ENCODE results near the gene ARHGEF12. TPM values are rescaled to one million over a fixed set of nuclear protein-coding genes. Genes with fewer than 3 reads are reported as not detected.

The ARHGEF12 gene
- total RNA-seq, 4 donors from 2014 or later: 52.9 to 77.3 (median 61.4) TPM

- H3K4me1 ChIP-seq: peaks cover 49 to 50% of the 10 kb centered on the region in 2 donors
- H3K27ac ChIP-seq: no peak overlapping the region
- H3K36me3 ChIP-seq: no peaks in the 10 kb centered on the region
- TF ChIP-seq CTCF (IDR thresholded peaks at IDR 0.05 in 4 of 5, conservative IDR thresholded peaks at IDR 0.05 in 1 of 5) (no peak), POLR2A (IDR thresholded peaks at IDR 0.05) (no peak)
- ATAC-seq (no peak), DNase-seq (no peak)
- intact Hi-C loops (cut with DNase I; ENCODE audit: low total_unique reads): no loop called here
- H3K9me3 ChIP-seq: no peaks in the 10 kb centered on the region
- no peak overlapping the region for H3K4me3 ChIP-seq
- in situ Hi-C loops (cut with MboI; ENCODE audit: low sequenced_read_pairs in 4 of 4): no loop called here
- H3K27me3 ChIP-seq: no peaks in the 10 kb centered on the region
Observed at GRCh38 chr11:120350637-120351036, 14.4 kb downstream of the ARHGEF12 start.

- in situ Hi-C loops (cut with MboI; ENCODE audit: low sequenced_read_pairs in 4 of 4) (no loop called here), intact Hi-C loops (cut with DNase I; ENCODE audit: low total_unique reads) (no loop called here)
- Histone ChIP-seq H3K4me1 (peaks cover 42 to 45% of the 10 kb centered on the region in 2 donors), H3K4me3 (no peak overlapping the region), H3K36me3 (no peaks in the 10 kb centered on the region), H3K27me3 (no peaks in the 10 kb centered on the region), H3K9me3 (no peaks in the 10 kb centered on the region), H3K27ac (no peak overlapping the region)
- DNase-seq (no peak), ATAC-seq (no peak)
- TF ChIP-seq CTCF (IDR thresholded peaks at IDR 0.05 in 4 of 5, conservative IDR thresholded peaks at IDR 0.05 in 1 of 5): no peak
- no peak for TF ChIP-seq POLR2A (IDR thresholded peaks at IDR 0.05)
Observed at GRCh38 chr11:120352405-120352804, 16.2 kb downstream of the ARHGEF12 start.

- in situ Hi-C loops (cut with MboI; ENCODE audit: low sequenced_read_pairs in 4 of 4) (no loop called here), intact Hi-C loops (cut with DNase I; ENCODE audit: low total_unique reads) (no loop called here)
- H3K9me3 ChIP-seq: no peaks in the 10 kb centered on the region
- DNase-seq (no peak), ATAC-seq (no peak)
- no peak overlapping the region for H3K4me3 ChIP-seq
- no peaks in the 10 kb centered on the region for H3K36me3 ChIP-seq
- TF ChIP-seq CTCF (IDR thresholded peaks at IDR 0.05 in 4 of 5, conservative IDR thresholded peaks at IDR 0.05 in 1 of 5) (no peak), POLR2A (IDR thresholded peaks at IDR 0.05) (no peak)
- peaks cover 29 to 41% of the 10 kb centered on the region in 2 donors for H3K4me1 ChIP-seq
- H3K27ac ChIP-seq: no peak overlapping the region
- no peaks in the 10 kb centered on the region for H3K27me3 ChIP-seq
Observed at GRCh38 chr11:120354068-120354467, 17.9 kb downstream of the ARHGEF12 start.

GRCh38 chr11:120354779-120355178 lies 18.6 kb downstream of the ARHGEF12 start:
- in situ Hi-C loops (cut with MboI; ENCODE audit: low sequenced_read_pairs in 4 of 4): no loop called here
- no peak for ATAC-seq
- Histone ChIP-seq H3K4me1 (peaks cover 24 to 42% of the 10 kb centered on the region in 2 donors), H3K27me3 (no peaks in the 10 kb centered on the region), H3K9me3 (no peaks in the 10 kb centered on the region), H3K4me3 (no peak overlapping the region), H3K36me3 (no peaks in the 10 kb centered on the region), H3K27ac (no peak overlapping the region)
- TF ChIP-seq CTCF (IDR thresholded peaks at IDR 0.05 in 4 of 5, conservative IDR thresholded peaks at IDR 0.05 in 1 of 5) (no peak), POLR2A (IDR thresholded peaks at IDR 0.05) (no peak)
- DNase-seq: no peak
- intact Hi-C loops (cut with DNase I; ENCODE audit: low total_unique reads): no loop called here

GRCh38 chr11:120357620-120358019 lies 21.4 kb downstream of the ARHGEF12 start:
- Histone ChIP-seq H3K27me3 (no peaks in the 10 kb centered on the region), H3K9me3 (no peaks in the 10 kb centered on the region), H3K4me3 (no peak overlapping the region), H3K27ac (no peak overlapping the region), H3K4me1 (peaks cover 30 to 51% of the 10 kb centered on the region in 2 donors), H3K36me3 (no peaks in the 10 kb centered on the region)
- intact Hi-C loops (cut with DNase I; ENCODE audit: low total_unique reads) (no loop called here), in situ Hi-C loops (cut with MboI; ENCODE audit: low sequenced_read_pairs in 4 of 4) (no loop called here)
- ATAC-seq (no peak), DNase-seq (no peak)
- no peak for TF ChIP-seq CTCF (IDR thresholded peaks at IDR 0.05 in 4 of 5, conservative IDR thresholded peaks at IDR 0.05 in 1 of 5)
- no peak for TF ChIP-seq POLR2A (IDR thresholded peaks at IDR 0.05)
